Keratinocyte (primary cell): ENCODE measurements around the gene LRRC17. TPM values are rescaled to one million over a fixed set of nuclear protein-coding genes. Genes with fewer than 3 reads are reported as not detected.

ENCODE experiments used
- DNase-seq: peaks from one replicate; pipeline ENCODE4 v3.0.0-alpha.2; 2011; ENCODE audit warnings: low read depth, missing footprints, low spot score
- FAIRE-seq: peaks from 2 replicates; lab custom pipeline; 2011; peaks lifted over from hg19 to GRCh38; lab: Jason Lieb, UNC
- H2AFZ ChIP-seq: 2 replicates; pipeline ENCODE4 v1.6.0; 2012; ENCODE audit warnings: low read length, control low read depth, inconsistent platforms; ENCODE audit not compliant: control insufficient read depth
- H3K27ac ChIP-seq: 2 replicates; pipeline ENCODE4 v1.5.1; 2011; ENCODE audit warnings: low read length; ENCODE audit not compliant: control insufficient read depth, insufficient read depth
- H3K27me3 ChIP-seq: 3 replicates; pipeline ENCODE4 v1.6.0; 2011; ENCODE audit warnings: low read length; ENCODE audit not compliant: control insufficient read depth, insufficient read depth; ENCODE audit errors: extremely low read depth
- H3K36me3 ChIP-seq, 2 experiments: 2 replicates in 1 of 2; 3 replicates in 1 of 2; pipeline ENCODE4 v1.5.1; 2011; ENCODE audit warnings: low read length in 2 of 2, mild to moderate bottlenecking in 1 of 2; ENCODE audit not compliant: control insufficient read depth in 2 of 2, insufficient read depth in 2 of 2; ENCODE audit errors: extremely low read depth in 1 of 2
- H3K4me1 ChIP-seq: 3 replicates; pipeline ENCODE4 v1.5.1; 2011; ENCODE audit warnings: low read length; ENCODE audit not compliant: control insufficient read depth, insufficient read depth; ENCODE audit errors: extremely low read depth
- H3K4me2 ChIP-seq: 3 replicates; pipeline ENCODE4 v1.6.0; 2011; ENCODE audit warnings: low read depth, low read length; ENCODE audit not compliant: control insufficient read depth, insufficient read depth; ENCODE audit errors: extremely low read depth
- H3K4me3 ChIP-seq, 3 experiments: fragments of 200-600 bp in 1 of 3; sonication (generic) in 1 of 3; 2 replicates in 2 of 3; 3 replicates in 1 of 3; pipeline ENCODE4 v1.5.1; 2011 to 2016; ENCODE audit warnings: low read length in 3 of 3, mild to moderate bottlenecking in 3 of 3, control low read depth in 2 of 3, inconsistent platforms in 1 of 3, low read depth in 1 of 3, mixed read lengths in 1 of 3, mixed run types in 1 of 3, moderate library complexity in 1 of 3; ENCODE audit not compliant: control insufficient read depth in 2 of 3, insufficient read depth in 2 of 3; ENCODE audit errors: extremely low read depth in 1 of 3
- H3K79me2 ChIP-seq: 2 replicates; pipeline ENCODE4 v1.6.0; 2012; ENCODE audit warnings: low read length; ENCODE audit not compliant: control insufficient read depth, insufficient read depth
- H3K9ac ChIP-seq: 3 replicates; pipeline ENCODE4 v1.6.0; 2011; ENCODE audit warnings: low read length; ENCODE audit not compliant: control insufficient read depth, insufficient read depth; ENCODE audit errors: extremely low read depth
- H3K9me1 ChIP-seq: 3 replicates; pipeline ENCODE4 v1.6.0; 2011; ENCODE audit warnings: low read length; ENCODE audit not compliant: control insufficient read depth, insufficient read depth; ENCODE audit errors: extremely low read depth
- H3K9me3 ChIP-seq: 2 replicates; pipeline ENCODE4 v1.5.1; 2012; ENCODE audit warnings: low read depth, low read length; ENCODE audit not compliant: control insufficient read depth
- H4K20me1 ChIP-seq: 3 replicates; pipeline ENCODE4 v1.6.0; 2011; ENCODE audit warnings: low read length; ENCODE audit not compliant: control insufficient read depth, insufficient read depth; ENCODE audit errors: extremely low read depth
- CTCF ChIP-seq, 3 experiments: IDR thresholded peaks in 1 of 3; conservative IDR thresholded peaks in 1 of 3; optimal IDR thresholded peaks in 1 of 3; 2 replicates in 2 of 3; 3 replicates in 1 of 3; pipeline versions ENCODE3 to v1.5.1; 2011; ENCODE audit warnings: low read length in 3 of 3, mild to moderate bottlenecking in 3 of 3, moderate library complexity in 2 of 3, control low read depth in 1 of 3, inconsistent platforms in 1 of 3; ENCODE audit not compliant: insufficient read depth in 2 of 3; ENCODE audit errors: extremely low read depth in 1 of 3
- EZH2 ChIP-seq: IDR thresholded peaks from one replicate; pipeline ENCODE4 v1.6.1; 2012; ENCODE audit warnings: inconsistent platforms, mild to moderate bottlenecking, low read length, moderate library complexity
- dilution Hi-C: fragments of 300-500 bp; cut with MboI; formaldehyde crosslinking; loops from one replicate; pipeline ENCODE4 v1.7.0; 2020; ENCODE audit warnings: low sequenced_read_pairs; ENCODE audit not compliant: extremely low pct_ligation_motif_present
- polyA plus RNA-seq, 5 experiments: library from polyadenylated mRNA; depleted of rRNA in 3 of 5; stranded (reverse) in 3 of 5; stranded (forward) in 1 of 5; unstranded in 1 of 5; fragments of >200 nt; gene quantifications; 1 replicate in 1 of 5; 2 replicates in 3 of 5; 3 replicates in 1 of 5; pipeline versions ENCODE4 v1.2.1 to v1.2.3, GENCODE V29; 2011 to 2012; ENCODE audit warnings: missing spikeins in 2 of 5, low read depth in 1 of 5, low replicate concordance in 1 of 5

The LRRC17 gene
- polyA plus RNA-seq, 1 donor (not counting 4 experiments of a cell fraction or from before 2014, with no cell fraction given): 0.20 TPM

GRCh38 chr7:102908676-102909075 lies 4.1 kb upstream of the LRRC17 start:
- no peaks in the 10 kb centered on the region for H3K36me3 ChIP-seq
- no peak overlapping the region for H2AFZ ChIP-seq
- H3K9ac ChIP-seq: no peak overlapping the region
- no peak overlapping the region for H3K4me3 ChIP-seq
- no peak for TF ChIP-seq EZH2
- no peak for TF ChIP-seq CTCF (optimal IDR thresholded peaks at IDR 0.05 in 1 of 3, IDR thresholded peaks at IDR 0.05 in 1 of 3, conservative IDR thresholded peaks at IDR 0.05 in 1 of 3; ENCODE audit: extremely low read depth in 1 of 3, insufficient read depth in 2 of 3, low read length in 3 of 3)
- no peak for DNase-seq
- FAIRE-seq: no peak
- H3K27me3 ChIP-seq: no peaks in the 10 kb centered on the region
- no peak overlapping the region for H3K27ac ChIP-seq
- no peak overlapping the region for H3K4me2 ChIP-seq
- no peaks in the 10 kb centered on the region for H3K79me2 ChIP-seq
- H4K20me1 ChIP-seq: no peaks in the 10 kb centered on the region
- no peaks in the 10 kb centered on the region for H3K4me1 ChIP-seq
- H3K9me3 ChIP-seq: no peaks in the 10 kb centered on the region
- dilution Hi-C loops: no loop called here
- H3K9me1 ChIP-seq: no peaks in the 10 kb centered on the region

DNA sequence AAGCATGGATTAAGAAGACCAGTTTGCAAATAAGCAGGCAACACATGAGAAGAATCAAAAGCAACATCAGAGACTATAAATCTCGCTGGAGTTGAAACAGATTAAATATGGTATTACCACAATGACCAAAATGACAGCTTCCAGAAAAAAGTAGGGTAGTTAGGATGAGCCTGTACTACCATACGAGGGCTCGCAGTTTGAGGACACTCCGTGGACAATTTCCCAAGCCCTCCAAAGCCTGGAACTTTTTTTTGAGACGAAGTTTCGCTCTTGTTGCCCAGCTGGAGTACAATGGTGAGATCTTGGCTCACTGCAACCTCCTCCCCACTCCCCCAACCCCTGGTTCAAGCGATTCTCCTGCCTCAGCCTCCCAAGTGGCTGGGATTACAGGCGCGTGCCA lies 1.0 kb downstream of the LRRC17 start:
- Histone ChIP-seq H3K36me3 (no peaks in the 10 kb centered on the region), H3K27me3 (no peaks in the 10 kb centered on the region), H3K27ac (no peak overlapping the region), H3K9ac (no peak overlapping the region), H3K4me1 (peaks cover 9% of the 10 kb centered on the region), H2AFZ (no peak overlapping the region), H3K79me2 (no peaks in the 10 kb centered on the region), H3K9me1 (no peaks in the 10 kb centered on the region), H3K4me2 (no peak overlapping the region), H3K9me3 (no peaks in the 10 kb centered on the region), H3K4me3 (no peak overlapping the region), H4K20me1 (no peaks in the 10 kb centered on the region)
- no peak for TF ChIP-seq CTCF (optimal IDR thresholded peaks at IDR 0.05 in 1 of 3, IDR thresholded peaks at IDR 0.05 in 1 of 3, conservative IDR thresholded peaks at IDR 0.05 in 1 of 3; ENCODE audit: extremely low read depth in 1 of 3, insufficient read depth in 2 of 3, low read length in 3 of 3)
- TF ChIP-seq EZH2: no peak
- dilution Hi-C loops: no loop called here
- no peak for FAIRE-seq
- DNase-seq: no peak
